MM.1S (cell line): ENCODE results near the gene SNX1.

Source experiments
- DNase-seq: peaks from one replicate; pipeline ENCODE4 v3.0.0-alpha.2; 2015
- H2AFZ ChIP-seq: fragments of 300-600 bp; sonication (generic); 2 replicates; pipeline ENCODE4 v1.6.0; 2016; ENCODE audit warnings: antibody characterized with exemption, low read length
- H3F3A ChIP-seq: fragments of 300-600 bp; sonication (generic); 2 replicates; pipeline ENCODE4 v1.6.1; 2016; ENCODE audit warnings: mild to moderate bottlenecking, antibody characterized with exemption, low read length, moderate library complexity, mixed read lengths; ENCODE audit not compliant: insufficient read depth
- H3K27ac ChIP-seq: fragments of 300-600 bp; sonication (generic); 2 replicates; pipeline ENCODE4 v1.5.1; 2016; ENCODE audit warnings: mild to moderate bottlenecking, low read length
- H3K27me3 ChIP-seq: fragments of 300-600 bp; sonication (generic); replicated peaks from 2 replicates; pipeline ENCODE4 v1.6.0; 2016; ENCODE audit warnings: low read length; ENCODE audit not compliant: insufficient read depth
- H3K36me3 ChIP-seq: fragments of 300-600 bp; sonication (generic); replicated peaks from 2 replicates; pipeline ENCODE4 v1.6.1; 2016; ENCODE audit warnings: mild to moderate bottlenecking, low read length, mixed read lengths; ENCODE audit not compliant: insufficient read depth
- H3K4me1 ChIP-seq: fragments of 300-600 bp; sonication (generic); 2 replicates; pipeline ENCODE4 v1.6.1; 2016; ENCODE audit warnings: low read length, mixed read lengths
- H3K4me2 ChIP-seq: fragments of 300-600 bp; sonication (generic); 2 replicates; pipeline ENCODE4 v1.6.0; 2016; ENCODE audit warnings: low read depth, low read length
- H3K4me3 ChIP-seq: fragments of 300-600 bp; sonication (generic); 2 replicates; pipeline ENCODE4 v1.5.1; 2016; ENCODE audit warnings: low read length, mixed read lengths
- H3K79me2 ChIP-seq: fragments of 300-600 bp; sonication (generic); 2 replicates; pipeline ENCODE4 v1.6.1; 2016; ENCODE audit warnings: mixed run types, low read length, mixed read lengths
- H3K9ac ChIP-seq: fragments of 300-600 bp; sonication (generic); 2 replicates; pipeline ENCODE4 v1.6.1; 2016; ENCODE audit warnings: low read length, mixed read lengths
- H3K9me2 ChIP-seq: fragments of 300-600 bp; sonication (generic); replicated peaks from 2 replicates; pipeline ENCODE4 v1.6.1; 2016; ENCODE audit warnings: mild to moderate bottlenecking, low read length, mixed read lengths; ENCODE audit not compliant: insufficient read depth
- H3K9me3 ChIP-seq: fragments of 300-600 bp; sonication (generic); replicated peaks from 2 replicates; pipeline ENCODE4 v1.6.1; 2016; ENCODE audit warnings: mild to moderate bottlenecking, low read length, mixed read lengths; ENCODE audit not compliant: insufficient read depth
- H4K20me1 ChIP-seq: fragments of 300-600 bp; sonication (generic); 2 replicates; pipeline ENCODE4 v1.6.1; 2016; ENCODE audit warnings: mild to moderate bottlenecking, low read length, moderate library complexity, mixed read lengths; ENCODE audit not compliant: insufficient read depth
- CTCF ChIP-seq: fragments of 300-600 bp; sonication (generic); IDR thresholded peaks from 2 replicates; pipeline ENCODE4 v1.5.1; 2016; ENCODE audit warnings: antibody characterized with exemption, low read length, mixed read lengths
- EZH2 ChIP-seq: fragments of 300-600 bp; sonication (generic); optimal IDR thresholded peaks from 2 replicates; pipeline ENCODE3; 2017; ENCODE audit warnings: low read depth, mild to moderate bottlenecking, antibody characterized with exemption, low read length, mixed read lengths
- EZH2phosphoT487 ChIP-seq: fragments of 300-600 bp; sonication (generic); IDR thresholded peaks from 2 replicates; pipeline ENCODE4 v1.6.1; 2018; ENCODE audit warnings: antibody characterized with exemption, low read length

The SNX1 gene

GRCh38 chr15:64068133-64068532 lies 27.6 kb upstream of the SNX1 start:
- Histone ChIP-seq H3K36me3 (0 out of 2 replicates have a peak, but pooled peaks cover 5% of the 10 kb centered on the region), H4K20me1 (no peaks in the 10 kb centered on the region), H3K4me2 (no peak overlapping the region), H3K79me2 (no peaks in the 10 kb centered on the region), H3K9me3 (no peaks in the 10 kb centered on the region), H3K9me2 (no peaks in the 10 kb centered on the region), H2AFZ (0 out of 2 replicates have a peak overlapping the region, but pooled peaks have one; percentile 9), H3K27ac (no peak overlapping the region), H3K9ac (no peak overlapping the region), H3K4me3 (no peak overlapping the region), H3K4me1 (no peaks in the 10 kb centered on the region), H3K27me3 (no peaks in the 10 kb centered on the region), H3F3A (no peaks in the 10 kb centered on the region; the same call in 1 of the 2 replicates)
- TF ChIP-seq EZH2phosphoT487 = no peak
- TF ChIP-seq EZH2 = no peak
- TF ChIP-seq CTCF = no peak
- DNase-seq = no peak

GRCh38 chr15:64070106-64070505 lies 25.7 kb upstream of the SNX1 start:
- no peaks in the 10 kb centered on the region for H3K9me2 ChIP-seq
- H4K20me1 ChIP-seq = no peaks in the 10 kb centered on the region
- no peak overlapping the region for H3K4me2 ChIP-seq
- no peaks in the 10 kb centered on the region for H3K4me1 ChIP-seq
- no peak overlapping the region for H2AFZ ChIP-seq
- no peak overlapping the region for H3K27ac ChIP-seq
- DNase-seq = no peak
- H3K27me3 ChIP-seq = no peaks in the 10 kb centered on the region
- no peaks in the 10 kb centered on the region for H3K9me3 ChIP-seq
- H3K4me3 ChIP-seq = no peak overlapping the region
- H3F3A ChIP-seq = no peaks in the 10 kb centered on the region; the same call in 1 of the 2 replicates
- 0 out of 2 replicates have a peak, but pooled peaks cover 8% of the 10 kb centered on the region for H3K36me3 ChIP-seq
- no peak overlapping the region for H3K9ac ChIP-seq
- no peaks in the 10 kb centered on the region for H3K79me2 ChIP-seq
- TF ChIP-seq CTCF = no peak
- TF ChIP-seq EZH2phosphoT487 = no peak
- TF ChIP-seq EZH2 = no peak

GRCh38 chr15:64070965-64071851 lies 24.6 kb upstream of the SNX1 start:
- H3K27me3 ChIP-seq = no peaks in the 10 kb centered on the region
- H3K4me3 ChIP-seq = no peak overlapping the region
- no peaks in the 10 kb centered on the region for H3K4me1 ChIP-seq
- no peaks in the 10 kb centered on the region; the same call in 1 of the 2 replicates for H3F3A ChIP-seq
- no peaks in the 10 kb centered on the region for H4K20me1 ChIP-seq
- no peak overlapping the region for H3K4me2 ChIP-seq
- H3K27ac ChIP-seq = no peak overlapping the region
- no peaks in the 10 kb centered on the region for H3K9me3 ChIP-seq
- no peaks in the 10 kb centered on the region for H3K9me2 ChIP-seq
- H3K79me2 ChIP-seq = peaks cover 3% of the 10 kb centered on the region; the same call in 1 of the 2 replicates
- H3K36me3 ChIP-seq = 0 out of 2 replicates have a peak, but pooled peaks cover 8% of the 10 kb centered on the region
- TF ChIP-seq EZH2 = no peak
- TF ChIP-seq CTCF = no peak
- TF ChIP-seq EZH2phosphoT487 = no peak
- no peak overlapping the region for H2AFZ ChIP-seq
- DNase-seq = no peak
- H3K9ac ChIP-seq = no peak overlapping the region
